IMR-90 (cell line): ENCODE measurements around the gene TAF1D. TPM values are rescaled to one million over a fixed set of nuclear protein-coding genes. Genes with fewer than 3 reads are reported as not detected.

ENCODE experiments used
- ATAC-seq: fragments of 200-7000 bp; cut with Tn5 transposase; 2 replicates; pipeline ENCODE4 v1.9.1; 2020; ENCODE audit warnings: low read depth, mild to moderate bottlenecking, moderate library complexity
- BruUV-seq: library from RNA; stranded (reverse); fragments of 400-500 nt; replicated peaks from 2 replicates; lab custom pipeline; 2021; lab: Mats Ljungman, UMichigan
- CTCF ChIA-PET: fragments of 300-600 bp; formaldehyde crosslinking; extraction: SDS; loops from one replicate; lab custom pipeline; 2021; ENCODE audit warnings: antibody characterized with exemption; lab: Yijun Ruan, JAX
- POLR2A ChIA-PET: fragments of 300-600 bp; sonication (Branson Sonifier 250); formaldehyde crosslinking; loops from one replicate; lab custom pipeline; 2022; ENCODE audit warnings: antibody characterized with exemption; ENCODE audit not compliant: unreplicated experiment; lab: Charles Lee
- DNase-seq: peaks from one replicate; pipeline ENCODE4 v3.0.0; 2013
- H2AFZ ChIP-seq: replicated peaks from 2 replicates; pipeline ENCODE3; 2013; ENCODE audit warnings: low read length, mild to moderate bottlenecking; ENCODE audit not compliant: poor library complexity
- H2AK5ac ChIP-seq: 2 replicates; pipeline ENCODE4 v1.6.1; 2013; ENCODE audit warnings: low read depth, low read length, inconsistent platforms
- H2AK9ac ChIP-seq: replicated peaks from 2 replicates; pipeline ENCODE3; 2013; ENCODE audit warnings: mild to moderate bottlenecking, low read depth, low read length, moderate library complexity; ENCODE audit not compliant: poor library complexity
- H2BK120ac ChIP-seq: 2 replicates; pipeline ENCODE4 v1.6.1; 2013; ENCODE audit warnings: low read depth, low read length, inconsistent platforms
- H2BK15ac ChIP-seq: 3 replicates; pipeline ENCODE4 v1.6.1; 2013; ENCODE audit warnings: low read depth, low read length, inconsistent platforms
- H2BK20ac ChIP-seq: 2 replicates; pipeline ENCODE4 v1.6.1; 2013; ENCODE audit warnings: low read depth, mild to moderate bottlenecking, inconsistent platforms, low read length, moderate library complexity
- H2BK5ac ChIP-seq: 2 replicates; pipeline ENCODE4 v1.6.1; 2013; ENCODE audit warnings: mild to moderate bottlenecking, low read depth, low read length, inconsistent platforms; ENCODE audit not compliant: poor library complexity, severe bottlenecking
- H3K14ac ChIP-seq: replicated peaks from 2 replicates; pipeline ENCODE4 v1.6.1; 2013; ENCODE audit warnings: low read depth, low read length, inconsistent platforms
- H3K18ac ChIP-seq: 2 replicates; pipeline ENCODE4 v1.6.1; 2013; ENCODE audit warnings: low read depth, low read length, control low read depth
- H3K23ac ChIP-seq: 2 replicates; pipeline ENCODE4 v1.6.1; 2013; ENCODE audit warnings: low read depth, low read length, inconsistent platforms
- H3K27ac ChIP-seq: 2 replicates; pipeline ENCODE4 v1.5.1; 2013; ENCODE audit warnings: mild to moderate bottlenecking, control low read depth, low read length; ENCODE audit not compliant: insufficient read depth
- H3K27me3 ChIP-seq: 2 replicates; pipeline ENCODE4 v1.6.1; 2013; ENCODE audit warnings: low read length; ENCODE audit not compliant: control insufficient read depth, insufficient read depth
- H3K36me3 ChIP-seq: 2 replicates; pipeline ENCODE4 v1.6.1; 2013; ENCODE audit warnings: low read length, mixed read lengths; ENCODE audit not compliant: control insufficient read depth, insufficient read depth
- H3K4ac ChIP-seq: 2 replicates; pipeline ENCODE4 v1.6.1; 2013; ENCODE audit warnings: low read depth, low read length, inconsistent platforms
- H3K4me1 ChIP-seq: 2 replicates; pipeline ENCODE4 v1.6.1; 2013; ENCODE audit warnings: low read length, mixed read lengths; ENCODE audit not compliant: control insufficient read depth, insufficient read depth
- H3K4me2 ChIP-seq: 2 replicates; pipeline ENCODE4 v1.6.1; 2013; ENCODE audit warnings: low read depth, mild to moderate bottlenecking, control low read depth, low read length, moderate library complexity
- H3K4me3 ChIP-seq: 2 replicates; pipeline ENCODE4 v1.5.1; 2013; ENCODE audit warnings: low read depth, mild to moderate bottlenecking, control low read depth, low read length, moderate library complexity; ENCODE audit not compliant: insufficient read depth
- H3K56ac ChIP-seq: 2 replicates; pipeline ENCODE4 v1.6.1; 2013; ENCODE audit warnings: low read length, inconsistent platforms; ENCODE audit not compliant: insufficient read depth; ENCODE audit errors: extremely low read depth
- H3K79me1 ChIP-seq, 2 experiments: 2 replicates each; pipeline ENCODE4 v1.6.1; 2013; ENCODE audit warnings: low read length in 2 of 2, inconsistent platforms in 1 of 2, low read depth in 1 of 2
- H3K9ac ChIP-seq: 2 replicates; pipeline ENCODE4 v1.6.1; 2013; ENCODE audit warnings: low read depth, low read length, control low read depth
- H3K9me1 ChIP-seq: 2 replicates; pipeline ENCODE4 v1.6.1; 2013; ENCODE audit warnings: low read length, inconsistent platforms; ENCODE audit not compliant: insufficient read depth
- H3K9me3 ChIP-seq: 2 replicates; pipeline ENCODE4 v1.6.1; 2013; ENCODE audit warnings: low read length; ENCODE audit not compliant: control insufficient read depth, insufficient read depth
- H4K20me1 ChIP-seq: 2 replicates; pipeline ENCODE4 v1.6.1; 2013; ENCODE audit warnings: low read length, inconsistent platforms; ENCODE audit not compliant: insufficient read depth
- H4K5ac ChIP-seq: 2 replicates; pipeline ENCODE4 v1.6.1; 2013; ENCODE audit warnings: mild to moderate bottlenecking, low read depth, low read length, control low read depth
- H4K8ac ChIP-seq, 2 experiments: 2 replicates each; pipeline ENCODE4 v1.6.1; 2013; ENCODE audit warnings: low read depth in 2 of 2, low read length in 2 of 2, control low read depth in 1 of 2, inconsistent platforms in 1 of 2
- H4K91ac ChIP-seq: 2 replicates; pipeline ENCODE4 v1.6.1; 2013; ENCODE audit warnings: low read depth, low read length, inconsistent platforms; ENCODE audit not compliant: insufficient read depth
- BHLHE40 ChIP-seq: fragments of 150-350 bp; IDR thresholded peaks from 2 replicates; pipeline ENCODE4 v1.6.1; 2016; ENCODE audit warnings: mild to moderate bottlenecking, low read depth, low read length
- CHD1 ChIP-seq: IDR thresholded peaks from 2 replicates; pipeline ENCODE4 v1.6.1; 2012; ENCODE audit warnings: low read depth, low read length, improper control_type of control experiment
- FOS ChIP-seq: fragments of 150-350 bp; IDR thresholded peaks from 2 replicates; pipeline ENCODE4 v1.6.1; 2016; ENCODE audit warnings: low read depth, low read length
- MAFK ChIP-seq: IDR thresholded peaks from 2 replicates; pipeline ENCODE4 v1.6.1; 2012; ENCODE audit warnings: low read depth, low read length, improper control_type of control experiment
- MAZ ChIP-seq: IDR thresholded peaks from 2 replicates; pipeline ENCODE4 v1.6.1; 2012; ENCODE audit warnings: low read depth, mild to moderate bottlenecking, low read length, improper control_type of control experiment, moderate library complexity, borderline replicate concordance
- MXI1 ChIP-seq: IDR thresholded peaks from 2 replicates; pipeline ENCODE4 v1.6.1; 2012; ENCODE audit warnings: low read depth, mild to moderate bottlenecking, low read length, moderate library complexity, borderline replicate concordance
- NFE2L2 ChIP-seq: fragments of 150-350 bp; IDR thresholded peaks from 2 replicates; pipeline ENCODE4 v1.6.1; 2016; ENCODE audit warnings: low read depth, mild to moderate bottlenecking, low read length
- POLR2A ChIP-seq: IDR thresholded peaks from 2 replicates; pipeline ENCODE4 v1.6.1; 2012; ENCODE audit warnings: mild to moderate bottlenecking, low read depth, low read length
- RAD21 ChIP-seq: IDR thresholded peaks from 2 replicates; pipeline ENCODE4 v1.6.1; 2012; ENCODE audit warnings: low read length, improper control_type of control experiment
- RCOR1 ChIP-seq: IDR thresholded peaks from 2 replicates; pipeline ENCODE4 v1.6.1; 2012; ENCODE audit warnings: mild to moderate bottlenecking, low read length, improper control_type of control experiment; ENCODE audit not compliant: insufficient replicate concordance
- RFX5 ChIP-seq: IDR thresholded peaks from 2 replicates; pipeline ENCODE4 v1.8.0; 2012; ENCODE audit warnings: low read depth, mild to moderate bottlenecking, low read length, moderate library complexity
- SMC3 ChIP-seq: fragments of 150-350 bp; IDR thresholded peaks from 2 replicates; pipeline ENCODE4 v1.6.1; 2016; ENCODE audit warnings: low read depth, mild to moderate bottlenecking, antibody characterized with exemption, low read length, moderate library complexity
- WGBS, 2 experiments: methylation state at CpG; one replicate each; pipeline versions ENCODE4 v1.1.5 to v1.1.7; 2013; ENCODE audit warnings: missing lambda C conversion rate in 2 of 2; ENCODE audit not compliant: insufficient read length in 1 of 2; ENCODE audit errors: extremely low coverage in 2 of 2; 5-methylcytosine and 5-hydroxymethylcytosine counted together
- dilution Hi-C: fragments of 300-500 bp; cut with HindIII; formaldehyde crosslinking; loops from one replicate; pipeline ENCODE4 v1.14.3; 2018; ENCODE audit warnings: low sequenced_read_pairs; ENCODE audit not compliant: unreplicated experiment
- in situ Hi-C: fragments of 300-500 bp; cut with MboI; formaldehyde crosslinking; loops from 3 replicates; pipeline ENCODE4 v1.14.3; 2019; ENCODE audit warnings: low sequenced_read_pairs, inconsistent platforms, mixed read lengths
- intact Hi-C: fragments of 100-400 bp; cut with micrococcal nuclease; formaldehyde crosslinking; loops from 2 replicates; pipeline ENCODE4 v1.10.0; 2022
- polyA plus RNA-seq, 3 experiments: library from polyadenylated mRNA; depleted of rRNA; stranded (reverse); fragments of >200 nt; gene quantifications; 2 replicates each; pipeline ENCODE4 v1.2.3, GENCODE V29; 2012; ENCODE audit warnings: low replicate concordance in 1 of 3
- total RNA-seq: library from RNA; depleted of rRNA; stranded (reverse); fragments of >200 nt; gene quantifications from 2 replicates; pipeline ENCODE4 v1.2.3, GENCODE V29; 2012
- TF ChIP-seq, protein P1 (sequence below): conservative IDR thresholded peaks from 2 replicates; pipeline ENCODE4 v1.5.1; 2012; ENCODE audit warnings: mild to moderate bottlenecking, low read depth, low read length, improper control_type of control experiment
- TF ChIP-seq, protein P2 (sequence below): fragments of 150-350 bp; IDR thresholded peaks from 2 replicates; pipeline ENCODE4 v1.6.1; 2016; ENCODE audit warnings: low read depth, mild to moderate bottlenecking, low read length, moderate library complexity, borderline replicate concordance
- TF ChIP-seq, protein P3 (sequence below): fragments of 150-350 bp; IDR thresholded peaks from 2 replicates; pipeline ENCODE4 v1.6.1; 2017; ENCODE audit warnings: mild to moderate bottlenecking, antibody characterized with exemption, low read length, low read depth

Gene TAF1D
- total and polyA plus RNA-seq, 2 of the 4 experiments (the other 2 are of a cell fraction) = 56.8 to 133 TPM

DNA sequence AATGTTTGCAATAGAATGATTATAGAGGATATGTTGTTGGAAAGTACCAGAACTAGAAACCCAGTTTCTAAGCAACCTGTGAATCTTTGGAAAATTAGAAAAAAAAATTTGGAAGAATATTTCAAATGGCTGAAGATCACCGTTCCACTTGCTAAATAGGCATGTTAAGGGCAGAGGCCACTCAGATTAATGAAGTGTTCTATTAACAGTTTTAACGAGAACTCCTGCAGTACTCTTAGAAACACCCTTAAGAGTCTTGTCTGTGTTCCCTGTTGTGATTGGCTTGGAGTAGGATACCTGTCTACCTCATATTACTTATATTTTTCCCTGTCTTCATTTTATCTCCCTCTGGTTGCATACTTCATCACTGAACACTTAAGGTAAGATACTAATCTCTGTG is 4.8 kb upstream of the TAF1D start:
- Histone ChIP-seq H2AK9ac (no peak overlapping the region), H2BK15ac (no peak overlapping the region), H3K27ac (no peak overlapping the region), H3K23ac (no peak overlapping the region), H4K20me1 (no peaks in the 10 kb centered on the region; the same call in 1 of the 2 replicates), H3K4ac (no peak overlapping the region), H3K79me1 (peaks cover 7 to 30% of the 10 kb centered on the region in 2 experiments), H4K8ac (no peak overlapping the region), H4K5ac (no peak overlapping the region), H3K4me3 (no peak overlapping the region), H2BK20ac (no peak overlapping the region), H2AK5ac (no peak overlapping the region), H3K4me2 (no peak overlapping the region), H4K91ac (no peak overlapping the region), H3K14ac (no peak overlapping the region), H3K36me3 (peaks cover 12% of the 10 kb centered on the region; the same call in 1 of the 2 replicates), H3K9me1 (0 out of 2 replicates have a peak, but pooled peaks cover 2% of the 10 kb centered on the region), H2BK5ac (no peak overlapping the region), H2AFZ (no peak overlapping the region), H3K9ac (no peak overlapping the region), H3K18ac (no peak overlapping the region), H3K27me3 (no peaks in the 10 kb centered on the region), H3K9me3 (no peaks in the 10 kb centered on the region), H3K56ac (no peak overlapping the region), H2BK120ac (no peak overlapping the region), H3K4me1 (no peaks in the 10 kb centered on the region)
- TF ChIP-seq, protein P1, sequence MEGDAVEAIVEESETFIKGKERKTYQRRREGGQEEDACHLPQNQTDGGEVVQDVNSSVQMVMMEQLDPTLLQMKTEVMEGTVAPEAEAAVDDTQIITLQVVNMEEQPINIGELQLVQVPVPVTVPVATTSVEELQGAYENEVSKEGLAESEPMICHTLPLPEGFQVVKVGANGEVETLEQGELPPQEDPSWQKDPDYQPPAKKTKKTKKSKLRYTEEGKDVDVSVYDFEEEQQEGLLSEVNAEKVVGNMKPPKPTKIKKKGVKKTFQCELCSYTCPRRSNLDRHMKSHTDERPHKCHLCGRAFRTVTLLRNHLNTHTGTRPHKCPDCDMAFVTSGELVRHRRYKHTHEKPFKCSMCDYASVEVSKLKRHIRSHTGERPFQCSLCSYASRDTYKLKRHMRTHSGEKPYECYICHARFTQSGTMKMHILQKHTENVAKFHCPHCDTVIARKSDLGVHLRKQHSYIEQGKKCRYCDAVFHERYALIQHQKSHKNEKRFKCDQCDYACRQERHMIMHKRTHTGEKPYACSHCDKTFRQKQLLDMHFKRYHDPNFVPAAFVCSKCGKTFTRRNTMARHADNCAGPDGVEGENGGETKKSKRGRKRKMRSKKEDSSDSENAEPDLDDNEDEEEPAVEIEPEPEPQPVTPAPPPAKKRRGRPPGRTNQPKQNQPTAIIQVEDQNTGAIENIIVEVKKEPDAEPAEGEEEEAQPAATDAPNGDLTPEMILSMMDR = no peak
- TF ChIP-seq RFX5 = no peak
- TF ChIP-seq MAZ = no peak
- no peak for TF ChIP-seq CHD1
- TF ChIP-seq FOS = no peak
- no peak for TF ChIP-seq SMC3
- no peak for TF ChIP-seq NFE2L2
- TF ChIP-seq MXI1 = no peak
- TF ChIP-seq BHLHE40 = no peak
- TF ChIP-seq, protein P2, sequence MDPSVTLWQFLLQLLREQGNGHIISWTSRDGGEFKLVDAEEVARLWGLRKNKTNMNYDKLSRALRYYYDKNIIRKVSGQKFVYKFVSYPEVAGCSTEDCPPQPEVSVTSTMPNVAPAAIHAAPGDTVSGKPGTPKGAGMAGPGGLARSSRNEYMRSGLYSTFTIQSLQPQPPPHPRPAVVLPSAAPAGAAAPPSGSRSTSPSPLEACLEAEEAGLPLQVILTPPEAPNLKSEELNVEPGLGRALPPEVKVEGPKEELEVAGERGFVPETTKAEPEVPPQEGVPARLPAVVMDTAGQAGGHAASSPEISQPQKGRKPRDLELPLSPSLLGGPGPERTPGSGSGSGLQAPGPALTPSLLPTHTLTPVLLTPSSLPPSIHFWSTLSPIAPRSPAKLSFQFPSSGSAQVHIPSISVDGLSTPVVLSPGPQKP = no peak
- no peak for TF ChIP-seq RCOR1
- no peak for TF ChIP-seq MAFK
- TF ChIP-seq RAD21 = no peak
- TF ChIP-seq, protein P3, sequence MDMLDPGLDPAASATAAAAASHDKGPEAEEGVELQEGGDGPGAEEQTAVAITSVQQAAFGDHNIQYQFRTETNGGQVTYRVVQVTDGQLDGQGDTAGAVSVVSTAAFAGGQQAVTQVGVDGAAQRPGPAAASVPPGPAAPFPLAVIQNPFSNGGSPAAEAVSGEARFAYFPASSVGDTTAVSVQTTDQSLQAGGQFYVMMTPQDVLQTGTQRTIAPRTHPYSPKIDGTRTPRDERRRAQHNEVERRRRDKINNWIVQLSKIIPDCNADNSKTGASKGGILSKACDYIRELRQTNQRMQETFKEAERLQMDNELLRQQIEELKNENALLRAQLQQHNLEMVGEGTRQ = no peak
- TF ChIP-seq POLR2A = no peak
- ChIA-PET CTCF (interaction anchor here (0.6 kb wide), 1 partner anchor 10 kb away, joined by 5 read pairs; no protein-coding TSS in a partner anchor), POLR2A (no interaction called here)
- intact Hi-C loops = no loop called here
- dilution Hi-C loops = no loop called here
- BruUV-seq = no TSS peak
- DNase-seq (no peak), ATAC-seq (no peak)
- WGBS, 2 experiments = no CpG with 5 or more reads among the region's 2 CpGs
- in situ Hi-C loops = no loop called here
